Activated T-helper 17 cell treated with anti-CD3 and anti-CD28 coated beads, Interleukin-2, amount 50 U/mL, for 72 hours (primary cell): ENCODE data around the gene RAP2B. TPM values are rescaled to one million over a fixed set of nuclear protein-coding genes. Genes with fewer than 3 reads are reported as not detected.
"Not testable (repeated sequence)": the region's sequence is repeated elsewhere in the genome, so short reads cannot be mapped to it uniquely, and the experiment has no call there.

Experiments used
- ATAC-seq: fragments of 150-1000 bp; cut with Tn5 transposase; replicated peaks from 2 replicates; pipeline ENCODE4 v1.10.0; 2021; ENCODE audit warnings: mild to moderate bottlenecking, moderate library complexity
- H3K27ac Mint-ChIP-seq: one replicate; pipeline ENCODE4 v1.8.0; 2022; ENCODE audit warnings: mixed read lengths
- H3K27me3 Mint-ChIP-seq: one replicate; pipeline ENCODE4 v1.8.0; 2022; ENCODE audit warnings: mixed read lengths
- H3K36me3 Mint-ChIP-seq: one replicate; pipeline ENCODE4 v1.8.0; 2022; ENCODE audit warnings: low read depth, mild to moderate bottlenecking, mixed read lengths
- H3K4me1 Mint-ChIP-seq: one replicate; pipeline ENCODE4 v1.8.0; 2022; ENCODE audit warnings: mixed read lengths
- H3K4me3 Mint-ChIP-seq: one replicate; pipeline ENCODE4 v1.8.0; 2022; ENCODE audit warnings: mild to moderate bottlenecking, mixed read lengths
- H3K9me3 Mint-ChIP-seq: one replicate; pipeline ENCODE4 v1.8.0; 2022; ENCODE audit warnings: mixed read lengths
- total RNA-seq, 2 donors: library from RNA; stranded (reverse); gene quantifications; one replicate each; pipeline ENCODE4 v1.2.3, GENCODE V29; 2022

Gene RAP2B
- total RNA-seq, 2 donors from 2014 or later, result 18.9 to 20.7 TPM

GRCh38 chr3:153166206-153166605 lies 4.2 kb downstream of the RAP2B start:
- Mint-ChIP-seq H3K36me3 (peaks cover 54% of the 10 kb centered on the region), H3K4me3 (peak overlapping the region; percentile 95), H3K27me3 (no peaks in the 10 kb centered on the region), H3K9me3 (no peaks in the 10 kb centered on the region), H3K27ac (peak overlapping the region; percentile 93), H3K4me1 (peaks cover 33% of the 10 kb centered on the region)
- ATAC-seq, result no peak

GRCh38 chr3:153166796-153167195 lies 4.8 kb downstream of the RAP2B start:
- H3K27me3 Mint-ChIP-seq, result no peaks in the 10 kb centered on the region
- ATAC-seq, result no peak
- H3K27ac Mint-ChIP-seq, result peak overlapping the region; percentile 93
- H3K4me1 Mint-ChIP-seq, result peaks cover 33% of the 10 kb centered on the region
- H3K4me3 Mint-ChIP-seq, result peak overlapping the region; percentile 95
- no peaks in the 10 kb centered on the region for H3K9me3 Mint-ChIP-seq
- peaks cover 51% of the 10 kb centered on the region for H3K36me3 Mint-ChIP-seq

GRCh38 chr3:153169793-153170383 lies 7.9 kb downstream of the RAP2B start:
- peaks cover 27% of the 10 kb centered on the region for H3K36me3 Mint-ChIP-seq
- no peak overlapping the region for H3K27ac Mint-ChIP-seq
- ATAC-seq, result no peak
- no peaks in the 10 kb centered on the region for H3K9me3 Mint-ChIP-seq
- H3K4me1 Mint-ChIP-seq, result peaks cover 20% of the 10 kb centered on the region
- no peak overlapping the region for H3K4me3 Mint-ChIP-seq
- no peaks in the 10 kb centered on the region for H3K27me3 Mint-ChIP-seq

GRCh38 chr3:153171256-153171655 lies 9.2 kb downstream of the RAP2B start:
- H3K9me3 Mint-ChIP-seq, result no peaks in the 10 kb centered on the region
- no peak for ATAC-seq

GRCh38 chr3:153171918-153172317 lies 9.9 kb downstream of the RAP2B start:
- Mint-ChIP-seq H3K9me3 (no peaks in the 10 kb centered on the region), H3K4me3 (no peak overlapping the region), H3K27me3 (no peaks in the 10 kb centered on the region), H3K36me3 (peaks cover 13% of the 10 kb centered on the region), H3K27ac (peak overlapping the region; percentile 45), H3K4me1 (no peaks in the 10 kb centered on the region)
- no peak for ATAC-seq

More at GRCh38 chr3:153171256-153171655, 9.2 kb downstream of the RAP2B start:
- no peaks in the 10 kb centered on the region for H3K27me3 Mint-ChIP-seq
- H3K4me1 Mint-ChIP-seq, result peaks cover 7% of the 10 kb centered on the region
- no peak overlapping the region for H3K4me3 Mint-ChIP-seq
- H3K27ac Mint-ChIP-seq, result no peak overlapping the region
- H3K36me3 Mint-ChIP-seq, result peaks cover 15% of the 10 kb centered on the region

- Mint-ChIP-seq H3K27ac (peak overlapping the region; percentile 45), H3K27me3 (no peaks in the 10 kb centered on the region), H3K9me3 (no peaks in the 10 kb centered on the region), H3K4me1 (no peaks in the 10 kb centered on the region), H3K36me3 (peaks cover 6% of the 10 kb centered on the region), H3K4me3 (no peak overlapping the region)
- no peak for ATAC-seq
Measured at GRCh38 chr3:153172796-153173757, 11.1 kb downstream of the RAP2B start.

GRCh38 chr3:153173758-153174516 lies 11.9 kb downstream of the RAP2B start:
- Mint-ChIP-seq H3K4me3 (no peak overlapping the region), H3K27me3 (no peaks in the 10 kb centered on the region), H3K4me1 (no peaks in the 10 kb centered on the region), H3K9me3 (no peaks in the 10 kb centered on the region), H3K27ac (peak overlapping the region; percentile 9), H3K36me3 (peaks cover 6% of the 10 kb centered on the region)
- no peak for ATAC-seq

GRCh38 chr3:153176197-153176596 lies 14.2 kb downstream of the RAP2B start:
- H3K4me1 Mint-ChIP-seq, result no peaks in the 10 kb centered on the region
- no peak overlapping the region for H3K27ac Mint-ChIP-seq

GRCh38 chr3:153180860-153181372 lies 18.9 kb downstream of the RAP2B start:
- ATAC-seq, result no peak
- Mint-ChIP-seq H3K4me1 (peaks cover 4% of the 10 kb centered on the region), H3K27ac (no peak overlapping the region), H3K36me3 (peaks cover 6% of the 10 kb centered on the region), H3K9me3 (no peaks in the 10 kb centered on the region), H3K4me3 (no peak overlapping the region), H3K27me3 (no peaks in the 10 kb centered on the region)

More at GRCh38 chr3:153176197-153176596, 14.2 kb downstream of the RAP2B start:
- Mint-ChIP-seq H3K36me3 (peaks cover 6% of the 10 kb centered on the region), H3K9me3 (no peaks in the 10 kb centered on the region), H3K27me3 (no peaks in the 10 kb centered on the region), H3K4me3 (no peak overlapping the region)
- ATAC-seq, result no peak

- no peak for ATAC-seq
- Mint-ChIP-seq H3K36me3 (no peaks in the 10 kb centered on the region), H3K27ac (no peak overlapping the region), H3K4me3 (no peak overlapping the region), H3K9me3 (no peaks in the 10 kb centered on the region), H3K4me1 (peaks cover 4% of the 10 kb centered on the region), H3K27me3 (no peaks in the 10 kb centered on the region)
Measured at GRCh38 chr3:153182501-153183293, 20.7 kb downstream of the RAP2B start.

- Mint-ChIP-seq H3K36me3 (no peaks in the 10 kb centered on the region), H3K27ac (no peak overlapping the region), H3K4me1 (no peaks in the 10 kb centered on the region), H3K4me3 (no peak overlapping the region), H3K9me3 (no peaks in the 10 kb centered on the region), H3K27me3 (no peaks in the 10 kb centered on the region)
- ATAC-seq, result no peak
Measured at GRCh38 chr3:153190923-153191322, 28.9 kb downstream of the RAP2B start.

- no peak overlapping the region for H3K4me3 Mint-ChIP-seq
- no peaks in the 10 kb centered on the region for H3K27me3 Mint-ChIP-seq
- no peak for ATAC-seq
- H3K4me1 Mint-ChIP-seq, result no peaks in the 10 kb centered on the region
- no peaks in the 10 kb centered on the region for H3K36me3 Mint-ChIP-seq
- no peaks in the 10 kb centered on the region for H3K9me3 Mint-ChIP-seq
- H3K27ac Mint-ChIP-seq, result no peak overlapping the region
Measured at GRCh38 chr3:153192327-153192726, 30.3 kb downstream of the RAP2B start.

- not testable (repeated sequence) for ATAC-seq, H3K27ac Mint-ChIP-seq, H3K27me3 Mint-ChIP-seq, H3K36me3 Mint-ChIP-seq, H3K4me1 Mint-ChIP-seq, H3K4me3 Mint-ChIP-seq, H3K9me3 Mint-ChIP-seq
Measured at GRCh38 chr3:153193786-153194476, 31.9 kb downstream of the RAP2B start.
